HepG2 (cell line): ENCODE data around the gene LRRC8E. TPM values are rescaled to one million over a fixed set of nuclear protein-coding genes. Genes with fewer than 3 reads are reported as not detected.
A peak's percentile ranks its signal among the peaks of the same experiment; 100 is the strongest.

Experiments
- CEBPB ChIP-seq: IDR thresholded peaks from 2 replicates; pipeline ENCODE4 v1.6.1; 2011; ENCODE audit warnings: low read depth, low read length, improper control_type of control experiment, borderline replicate concordance
- ERF ChIP-seq: IDR thresholded peaks from 2 replicates; pipeline ENCODE4 v1.6.1; 2018; ENCODE audit warnings: missing biosample characterization, missing genetic modification reagents
- GATA4 ChIP-seq: sonication (generic); IDR thresholded peaks from 2 replicates; pipeline ENCODE4 v1.6.1; 2016; ENCODE audit warnings: antibody characterized with exemption, low read depth, borderline replicate concordance
- KDM3A ChIP-seq: IDR thresholded peaks from 2 replicates; pipeline ENCODE4 v1.6.1; 2018; ENCODE audit warnings: low read depth, missing compliant biosample characterization
- MXD1 ChIP-seq: sonication (generic); formaldehyde crosslinking; IDR thresholded peaks from 2 replicates; pipeline ENCODE4 v1.4.0; 2020; ENCODE audit warnings: mild to moderate bottlenecking, missing genetic modification reagents
- NFIC ChIP-seq: IDR thresholded peaks from 2 replicates; pipeline ENCODE4 v1.6.1; 2012; ENCODE audit warnings: mild to moderate bottlenecking, low read length, inconsistent platforms
- POGK ChIP-seq: sonication (generic); formaldehyde crosslinking; conservative IDR thresholded peaks from 2 replicates; pipeline ENCODE4 v1.8.0; 2022; ENCODE audit warnings: mild to moderate bottlenecking, moderate library complexity, missing genetic modification reagents
- PRPF4 ChIP-seq: fragments of 200-400 bp; formaldehyde crosslinking; IDR thresholded peaks from 2 replicates; pipeline ENCODE4 v1.6.1; 2016; ENCODE audit warnings: low read length, low read depth; ENCODE audit not compliant: poor library complexity, severe bottlenecking
- RFX3 ChIP-seq: IDR thresholded peaks from 2 replicates; pipeline ENCODE4 v1.6.1; 2016; ENCODE audit warnings: missing biosample characterization, missing genetic modification reagents
- TBX2 ChIP-seq: sonication (generic); formaldehyde crosslinking; IDR thresholded peaks from 2 replicates; pipeline ENCODE4 v1.5.0; 2020; ENCODE audit warnings: missing genetic modification reagents, mild to moderate bottlenecking, borderline replicate concordance
- ZFP82 ChIP-seq: sonication (generic); formaldehyde crosslinking; IDR thresholded peaks from 2 replicates; pipeline ENCODE4 v1.5.1; 2020; ENCODE audit warnings: mild to moderate bottlenecking, missing genetic modification reagents, borderline replicate concordance
- ZFY ChIP-seq: sonication (generic); formaldehyde crosslinking; IDR thresholded peaks from 2 replicates; pipeline ENCODE4 v1.4.0; 2020; ENCODE audit warnings: missing genetic modification reagents
- ZMYM4 ChIP-seq: sonication (generic); formaldehyde crosslinking; IDR thresholded peaks from 2 replicates; pipeline ENCODE4 v1.8.1; 2023; ENCODE audit warnings: mild to moderate bottlenecking, missing genetic modification reagents
- ZNF230 ChIP-seq: sonication (generic); formaldehyde crosslinking; IDR thresholded peaks from 2 replicates; pipeline ENCODE4 v1.4.0; 2020; ENCODE audit warnings: mild to moderate bottlenecking, missing genetic modification reagents
- ZNF446 ChIP-seq: sonication (generic); formaldehyde crosslinking; IDR thresholded peaks from 2 replicates; pipeline ENCODE4 v1.5.0; 2020; ENCODE audit warnings: mild to moderate bottlenecking, missing genetic modification reagents
- ZNF670 ChIP-seq: sonication (generic); formaldehyde crosslinking; IDR thresholded peaks from 2 replicates; pipeline ENCODE4 v1.8.0; 2022; ENCODE audit warnings: mild to moderate bottlenecking, missing genetic modification reagents, borderline replicate concordance
- ZNF691 ChIP-seq: sonication (generic); formaldehyde crosslinking; IDR thresholded peaks from 2 replicates; pipeline ENCODE4 v1.4.0; 2020; ENCODE audit warnings: missing genetic modification reagents, low read depth, mild to moderate bottlenecking, borderline replicate concordance
- ZNF792 ChIP-seq: IDR thresholded peaks from 2 replicates; pipeline ENCODE4 v1.6.1; 2016
- ZNF878 ChIP-seq: sonication (generic); formaldehyde crosslinking; IDR thresholded peaks from 2 replicates; pipeline ENCODE4 v1.8.1; 2023; ENCODE audit warnings: mild to moderate bottlenecking, missing genetic modification reagents, moderate library complexity
- polyA plus RNA-seq, 8 experiments: library from polyadenylated mRNA; depleted of rRNA in 3 of 8; stranded (reverse) in 7 of 8; unstranded in 1 of 8; fragments of >200 nt; fragmentation: Illumina TruSeq in 4 of 8; extraction: Trizol in 4 of 8; gene quantifications; 2 replicates each; pipeline versions ENCODE4 v1.2.1 to v1.2.3, GENCODE V29; 2011 to 2016; ENCODE audit warnings: low read depth in 4 of 8, missing spikeins in 1 of 8, mixed read lengths in 1 of 8; ENCODE audit not compliant: insufficient read depth in 1 of 8
- total RNA-seq, 5 experiments: library from RNA; depleted of rRNA; stranded (reverse); fragments of >200 nt; fragmentation: Illumina TruSeq; extraction: Trizol; gene quantifications; 2 replicates each; pipeline ENCODE4 v1.2.3, GENCODE V29; 2016; ENCODE audit warnings: low read depth in 1 of 5
- TF ChIP-seq, protein P1 (sequence below): sonication (generic); formaldehyde crosslinking; IDR thresholded peaks from 2 replicates; pipeline ENCODE4 v1.4.0; 2020; ENCODE audit warnings: missing genetic modification reagents
- TF ChIP-seq, protein P2 (sequence below): sonication (generic); formaldehyde crosslinking; IDR thresholded peaks from 2 replicates; pipeline ENCODE4 v1.5.0; 2020; ENCODE audit warnings: missing genetic modification reagents
- TF ChIP-seq, protein P3 (sequence below): sonication (generic); formaldehyde crosslinking; IDR thresholded peaks from 2 replicates; pipeline ENCODE4 v1.4.0; 2020; ENCODE audit warnings: missing genetic modification reagents

LRRC8E gene
- total and polyA plus RNA-seq, 2 of the 13 experiments (the other 11 are each of a cell fraction or from before 2014, with no cell fraction given), result 8.0 to 10.3 TPM

DNA sequence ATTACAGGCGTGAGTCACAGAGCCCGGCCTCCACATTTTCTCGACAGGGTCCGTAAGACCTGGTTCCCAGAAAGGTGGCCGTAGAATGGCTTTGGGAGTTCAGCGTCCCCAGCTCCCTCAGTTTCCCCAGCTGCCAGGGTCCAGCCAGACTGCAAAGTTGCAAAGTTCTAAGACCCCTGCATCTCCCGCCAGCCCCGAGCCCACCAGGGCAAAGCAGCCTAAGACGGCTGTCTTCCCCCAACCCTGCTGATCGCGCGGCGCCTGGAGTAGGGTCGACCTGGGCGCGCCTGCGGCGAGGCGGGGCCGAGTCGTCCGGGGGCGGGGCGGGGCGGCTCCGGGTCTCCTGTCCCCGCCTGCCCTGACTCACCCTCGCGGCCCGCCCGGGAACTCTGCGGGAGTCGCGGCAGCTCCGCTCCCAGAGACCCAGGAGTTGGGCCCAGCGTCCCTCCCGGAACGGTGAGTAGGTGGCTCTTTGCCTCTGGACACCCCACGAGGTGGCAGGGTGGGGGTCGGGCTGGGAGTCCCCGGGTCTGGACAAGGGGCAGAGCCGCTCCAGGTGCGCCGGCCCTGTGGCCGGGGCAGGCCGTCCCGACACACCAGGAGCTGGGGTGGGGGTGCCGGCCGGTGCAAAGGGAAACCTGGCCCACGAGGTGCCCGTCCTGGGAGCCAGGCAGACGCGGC is at the start of gene LRRC8E (continued):
- TF ChIP-seq MXD1 (CRISPR knock-in tag) (peak; percentile 66), ERF (CRISPR knock-in tag) (peak; percentile 49; the same call in 1 of the 2 replicates), ZFP82 (0 out of 2 replicates have a peak, but pooled peaks have one; percentile 16), TBX2 (CRISPR knock-in tag) (0 out of 2 replicates have a peak, but pooled peaks have one; percentile 22), ZNF230 (0 out of 2 replicates have a peak, but pooled peaks have one; percentile 66), ZFY (CRISPR knock-in tag) (peak; percentile 90), ZNF878 (CRISPR knock-in tag) (no peak), KDM3A (CRISPR knock-in tag) (peak; percentile 27; the same call in 1 of the 2 replicates), CEBPB (no peak), RFX3 (CRISPR knock-in tag) (no peak), PRPF4 (no peak), ZMYM4 (CRISPR knock-in tag) (no peak), POGK (CRISPR knock-in tag) (peak; percentile 64; the same call in 1 of the 2 replicates), ZNF446 (CRISPR knock-in tag) (peak; percentile 45; the same call in 1 of the 2 replicates), GATA4 (peak; percentile 42; the same call in 1 of the 2 replicates), ZNF691 (peak; percentile 17; the same call in 1 of the 2 replicates), ZNF792 (CRISPR knock-in tag) (0 out of 2 replicates have a peak, but pooled peaks have one; percentile 38), ZNF670 (CRISPR knock-in tag) (peak; percentile 77; the same call in 1 of the 2 replicates), NFIC (no peak)
- TF ChIP-seq, protein P1, sequence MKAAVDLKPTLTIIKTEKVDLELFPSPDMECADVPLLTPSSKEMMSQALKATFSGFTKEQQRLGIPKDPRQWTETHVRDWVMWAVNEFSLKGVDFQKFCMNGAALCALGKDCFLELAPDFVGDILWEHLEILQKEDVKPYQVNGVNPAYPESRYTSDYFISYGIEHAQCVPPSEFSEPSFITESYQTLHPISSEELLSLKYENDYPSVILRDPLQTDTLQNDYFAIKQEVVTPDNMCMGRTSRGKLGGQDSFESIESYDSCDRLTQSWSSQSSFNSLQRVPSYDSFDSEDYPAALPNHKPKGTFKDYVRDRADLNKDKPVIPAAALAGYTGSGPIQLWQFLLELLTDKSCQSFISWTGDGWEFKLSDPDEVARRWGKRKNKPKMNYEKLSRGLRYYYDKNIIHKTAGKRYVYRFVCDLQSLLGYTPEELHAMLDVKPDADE, result no peak
- TF ChIP-seq, protein P2, sequence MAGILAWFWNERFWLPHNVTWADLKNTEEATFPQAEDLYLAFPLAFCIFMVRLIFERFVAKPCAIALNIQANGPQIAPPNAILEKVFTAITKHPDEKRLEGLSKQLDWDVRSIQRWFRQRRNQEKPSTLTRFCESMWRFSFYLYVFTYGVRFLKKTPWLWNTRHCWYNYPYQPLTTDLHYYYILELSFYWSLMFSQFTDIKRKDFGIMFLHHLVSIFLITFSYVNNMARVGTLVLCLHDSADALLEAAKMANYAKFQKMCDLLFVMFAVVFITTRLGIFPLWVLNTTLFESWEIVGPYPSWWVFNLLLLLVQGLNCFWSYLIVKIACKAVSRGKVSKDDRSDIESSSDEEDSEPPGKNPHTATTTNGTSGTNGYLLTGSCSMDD (CRISPR knock-in tag), result no peak
- TF ChIP-seq, protein P3, sequence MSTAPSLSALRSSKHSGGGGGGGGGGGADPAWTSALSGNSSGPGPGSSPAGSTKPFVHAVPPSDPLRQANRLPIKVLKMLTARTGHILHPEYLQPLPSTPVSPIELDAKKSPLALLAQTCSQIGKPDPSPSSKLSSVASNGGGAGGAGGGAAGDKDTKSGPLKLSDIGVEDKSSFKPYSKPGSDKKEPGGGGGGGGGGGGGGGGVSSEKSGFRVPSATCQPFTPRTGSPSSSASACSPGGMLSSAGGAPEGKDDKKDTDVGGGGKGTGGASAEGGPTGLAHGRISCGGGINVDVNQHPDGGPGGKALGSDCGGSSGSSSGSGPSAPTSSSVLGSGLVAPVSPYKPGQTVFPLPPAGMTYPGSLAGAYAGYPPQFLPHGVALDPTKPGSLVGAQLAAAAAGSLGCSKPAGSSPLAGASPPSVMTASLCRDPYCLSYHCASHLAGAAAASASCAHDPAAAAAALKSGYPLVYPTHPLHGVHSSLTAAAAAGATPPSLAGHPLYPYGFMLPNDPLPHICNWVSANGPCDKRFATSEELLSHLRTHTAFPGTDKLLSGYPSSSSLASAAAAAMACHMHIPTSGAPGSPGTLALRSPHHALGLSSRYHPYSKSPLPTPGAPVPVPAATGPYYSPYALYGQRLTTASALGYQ, result no peak
